ENCODE measurements around the gene RPS6KB2. TPM values are rescaled to one million over a fixed set of nuclear protein-coding genes. Genes with fewer than 3 reads are reported as not detected.

RPS6KB2 gene
- total and polyA plus RNA-seq, 4 donors, result 26.3 to 69.5 (median 56.2) TPM

DNA sequence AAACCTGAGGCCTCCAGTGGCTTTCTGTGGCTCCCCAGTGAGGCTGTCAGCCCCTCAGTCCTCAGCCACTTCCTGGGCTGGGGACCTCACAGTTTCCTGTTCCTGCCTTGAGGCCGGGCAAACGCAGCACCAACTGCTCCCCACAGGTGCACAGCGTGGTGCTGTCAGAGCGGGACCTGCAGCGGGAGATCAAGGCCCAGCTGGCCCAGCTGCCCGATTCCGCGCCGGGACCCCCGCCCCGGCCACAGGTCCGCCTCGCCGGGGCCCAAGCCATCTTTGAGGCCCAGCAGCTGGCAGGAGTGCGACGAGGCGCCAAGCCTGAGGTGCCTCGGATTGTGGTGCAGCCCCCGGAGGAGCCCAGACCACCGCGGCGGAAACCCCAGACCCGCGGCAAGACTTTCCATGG lies 19.0 kb upstream of the RPS6KB2 start:
- ATAC-seq (ENCODE audit: insufficient read depth, low FRiP score), result no peak
- WGBS, 2 donors, result 30 to 58% methylated on average over 23 to 24 of the region's 24 CpGs
- Histone ChIP-seq H3K27ac (ENCODE audit: low read depth in 1 of 2, low read length in 1 of 2) (no peak overlapping the region), H3K9me3 (ENCODE audit: control insufficient read depth in 4 of 4, insufficient read depth in 3 of 4, low read length in 3 of 4) (no peaks in the 10 kb centered on the region), H3K4me1 (ENCODE audit: control insufficient read depth in 5 of 5, insufficient read depth in 5 of 5, low read length in 5 of 5) (peaks cover 0 to 6% (median 0%) of the 10 kb centered on the region in 5 donors), H3K4me3 (no peak overlapping the region), H3K27me3 (ENCODE audit: control insufficient read depth in 3 of 3, insufficient read depth in 3 of 3, low read length in 2 of 3) (peaks cover 0 to 3% (median 0%) of the 10 kb centered on the region in 3 donors), H3K36me3 (ENCODE audit: control insufficient read depth in 4 of 4, insufficient read depth in 4 of 4, low read length in 4 of 4) (no peaks in the 10 kb centered on the region), H3K9ac (ENCODE audit: insufficient read depth in 1 of 2, low read length in 2 of 2) (no peak overlapping the region)
- DNase-seq, result no peak
- TF ChIP-seq, protein P1, sequence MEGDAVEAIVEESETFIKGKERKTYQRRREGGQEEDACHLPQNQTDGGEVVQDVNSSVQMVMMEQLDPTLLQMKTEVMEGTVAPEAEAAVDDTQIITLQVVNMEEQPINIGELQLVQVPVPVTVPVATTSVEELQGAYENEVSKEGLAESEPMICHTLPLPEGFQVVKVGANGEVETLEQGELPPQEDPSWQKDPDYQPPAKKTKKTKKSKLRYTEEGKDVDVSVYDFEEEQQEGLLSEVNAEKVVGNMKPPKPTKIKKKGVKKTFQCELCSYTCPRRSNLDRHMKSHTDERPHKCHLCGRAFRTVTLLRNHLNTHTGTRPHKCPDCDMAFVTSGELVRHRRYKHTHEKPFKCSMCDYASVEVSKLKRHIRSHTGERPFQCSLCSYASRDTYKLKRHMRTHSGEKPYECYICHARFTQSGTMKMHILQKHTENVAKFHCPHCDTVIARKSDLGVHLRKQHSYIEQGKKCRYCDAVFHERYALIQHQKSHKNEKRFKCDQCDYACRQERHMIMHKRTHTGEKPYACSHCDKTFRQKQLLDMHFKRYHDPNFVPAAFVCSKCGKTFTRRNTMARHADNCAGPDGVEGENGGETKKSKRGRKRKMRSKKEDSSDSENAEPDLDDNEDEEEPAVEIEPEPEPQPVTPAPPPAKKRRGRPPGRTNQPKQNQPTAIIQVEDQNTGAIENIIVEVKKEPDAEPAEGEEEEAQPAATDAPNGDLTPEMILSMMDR (IDR thresholded peaks at IDR 0.05; ENCODE audit: control extremely low read depth, extremely low read depth), result no peak

DNA sequence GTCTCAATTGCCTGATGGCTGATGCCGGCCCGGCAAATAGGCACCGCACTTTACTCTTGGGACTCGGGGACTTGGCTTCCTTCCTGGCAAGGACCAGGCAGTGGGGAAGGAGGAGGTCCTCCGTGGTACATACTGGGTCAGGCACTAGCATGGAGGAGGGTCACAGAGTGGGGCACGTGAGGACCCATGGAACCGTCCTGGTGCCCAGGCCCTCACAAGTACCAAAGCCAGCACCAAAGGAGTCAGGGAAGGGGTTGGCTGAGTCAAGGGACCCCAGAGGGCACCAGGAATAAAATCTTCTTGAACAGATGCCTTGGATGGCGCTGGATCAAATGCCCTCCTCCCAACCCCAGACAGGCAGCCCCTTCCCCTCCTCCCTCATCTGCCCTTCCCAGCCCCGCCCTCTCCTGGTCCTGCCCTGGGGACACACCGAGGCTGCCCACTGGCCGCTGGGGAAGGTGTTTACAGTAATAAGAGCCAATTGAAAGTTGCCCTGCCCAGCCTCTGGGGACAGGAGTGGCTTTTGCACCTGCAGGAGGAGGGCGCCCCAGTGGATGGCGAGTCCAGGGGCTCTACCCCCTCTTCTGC lies 18.4 kb upstream of the RPS6KB2 start:
- Histone ChIP-seq H3K27ac (ENCODE audit: low read depth in 1 of 2, low read length in 1 of 2) (no peak overlapping the region), H3K36me3 (ENCODE audit: control insufficient read depth in 4 of 4, insufficient read depth in 4 of 4, low read length in 4 of 4) (no peaks in the 10 kb centered on the region), H3K4me3 (no peak overlapping the region), H3K4me1 (ENCODE audit: control insufficient read depth in 5 of 5, insufficient read depth in 5 of 5, low read length in 5 of 5) (peaks cover 0 to 6% (median 0%) of the 10 kb centered on the region in 5 donors), H3K9ac (ENCODE audit: insufficient read depth in 1 of 2, low read length in 2 of 2) (no peak overlapping the region), H3K9me3 (ENCODE audit: control insufficient read depth in 4 of 4, insufficient read depth in 3 of 4, low read length in 3 of 4) (no peaks in the 10 kb centered on the region), H3K27me3 (ENCODE audit: control insufficient read depth in 3 of 3, insufficient read depth in 3 of 3, low read length in 2 of 3) (peaks cover 0 to 3% (median 0%) of the 10 kb centered on the region in 3 donors)
- WGBS, 2 donors, result 29 to 39% methylated on average over 12 to 13 of the region's 13 CpGs
- ATAC-seq (ENCODE audit: insufficient read depth, low FRiP score) (no peak), DNase-seq (no peak)
- TF ChIP-seq, protein P1 (IDR thresholded peaks at IDR 0.05; ENCODE audit: control extremely low read depth, extremely low read depth), result no peak

DNA sequence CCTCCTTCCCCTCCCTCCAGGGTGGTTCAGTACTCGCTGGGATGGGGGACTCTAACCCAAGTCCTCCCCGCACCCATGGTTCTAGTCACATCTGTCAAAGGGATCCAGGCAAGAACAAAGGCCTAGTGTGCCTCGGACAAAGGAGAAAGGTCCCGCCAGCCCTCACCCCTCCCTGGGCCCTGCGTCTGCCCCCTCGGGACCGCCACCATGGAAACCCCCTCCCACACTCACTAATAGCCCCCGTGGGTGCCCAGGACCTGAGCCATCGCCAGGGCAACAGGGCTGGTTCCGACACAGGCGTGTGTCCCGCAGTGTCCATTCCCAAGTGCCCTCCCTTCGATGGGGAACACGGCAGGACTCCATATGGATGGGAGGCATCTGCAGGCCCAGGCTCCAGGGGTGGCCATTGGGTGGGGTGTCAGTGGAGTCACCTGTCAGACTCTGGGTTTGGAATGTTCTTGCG lies 17.9 kb upstream of the RPS6KB2 start:
- 75 to 80% methylated on average over 15 of the region's 15 CpGs for WGBS, 2 donors
- Histone ChIP-seq H3K27me3 (ENCODE audit: control insufficient read depth in 3 of 3, insufficient read depth in 3 of 3, low read length in 2 of 3) (peaks cover 0 to 3% (median 2%) of the 10 kb centered on the region in 3 donors), H3K4me3 (no peak overlapping the region), H3K27ac (ENCODE audit: low read depth in 1 of 2, low read length in 1 of 2) (no peak overlapping the region), H3K36me3 (ENCODE audit: control insufficient read depth in 4 of 4, insufficient read depth in 4 of 4, low read length in 4 of 4) (no peaks in the 10 kb centered on the region), H3K9me3 (ENCODE audit: control insufficient read depth in 4 of 4, insufficient read depth in 3 of 4, low read length in 3 of 4) (no peaks in the 10 kb centered on the region), H3K9ac (ENCODE audit: insufficient read depth in 1 of 2, low read length in 2 of 2) (no peak overlapping the region), H3K4me1 (ENCODE audit: control insufficient read depth in 5 of 5, insufficient read depth in 5 of 5, low read length in 5 of 5) (peaks cover 0 to 8% (median 0%) of the 10 kb centered on the region in 5 donors)
- TF ChIP-seq, protein P1 (IDR thresholded peaks at IDR 0.05; ENCODE audit: control extremely low read depth, extremely low read depth), result no peak
- ATAC-seq (ENCODE audit: insufficient read depth, low FRiP score) (no peak), DNase-seq (no peak)

All from lung (tissue), 12 donors.